Mononuclear cell (primary cell): ENCODE data around the gene SPATA17. TPM values are rescaled to one million over a fixed set of nuclear protein-coding genes. Genes with fewer than 3 reads are reported as not detected.

ENCODE experiments used
- H3K27me3 ChIP-seq: 2 replicates; pipeline ENCODE4 v1.6.0; 2011; ENCODE audit warnings: low read length, control low read depth; ENCODE audit not compliant: insufficient read depth
- H3K4me1 ChIP-seq: 2 replicates; pipeline ENCODE4 v1.5.1; 2011; ENCODE audit warnings: mild to moderate bottlenecking, low read length, control low read depth; ENCODE audit not compliant: insufficient read depth
- H3K4me3 ChIP-seq: 2 replicates; pipeline ENCODE4 v1.5.1; 2011; ENCODE audit warnings: mild to moderate bottlenecking, low read length, moderate library complexity
- H3K9me3 ChIP-seq: 2 replicates; pipeline ENCODE4 v1.5.1; 2011; ENCODE audit warnings: low read depth, mild to moderate bottlenecking, control low read depth, low read length
- total RNA-seq: library from RNA; depleted of rRNA; stranded (reverse); fragments of >200 nt; gene quantifications from one replicate; pipeline ENCODE4 v1.2.3, GENCODE V29; 2012

SPATA17 gene
- total RNA-seq, 1 donor = under 0.01 TPM

DNA sequence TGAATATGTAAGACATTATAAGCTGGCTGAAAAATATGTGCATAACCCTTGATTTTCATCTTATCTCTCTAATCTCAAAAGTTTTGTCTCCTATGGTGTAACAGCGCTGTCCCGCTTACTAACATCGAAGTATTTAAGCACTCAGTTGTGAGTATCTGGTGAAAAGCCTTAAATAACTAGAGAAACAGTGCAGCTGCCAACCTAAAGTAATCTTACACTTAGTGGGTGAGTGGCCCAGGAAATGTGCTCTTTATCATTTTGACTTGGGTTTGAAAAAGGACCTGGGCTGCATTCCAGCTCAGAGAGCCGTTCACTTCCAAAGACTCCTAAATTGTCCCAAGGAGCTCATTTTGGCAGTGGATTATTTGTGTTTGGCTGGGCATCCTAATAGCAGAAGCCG, 225.9 kb downstream of the SPATA17 start:
- H3K27me3 ChIP-seq = no peaks in the 10 kb centered on the region
- H3K4me3 ChIP-seq = no peak overlapping the region
- H3K4me1 ChIP-seq = no peaks in the 10 kb centered on the region
- H3K9me3 ChIP-seq = no peaks in the 10 kb centered on the region

DNA sequence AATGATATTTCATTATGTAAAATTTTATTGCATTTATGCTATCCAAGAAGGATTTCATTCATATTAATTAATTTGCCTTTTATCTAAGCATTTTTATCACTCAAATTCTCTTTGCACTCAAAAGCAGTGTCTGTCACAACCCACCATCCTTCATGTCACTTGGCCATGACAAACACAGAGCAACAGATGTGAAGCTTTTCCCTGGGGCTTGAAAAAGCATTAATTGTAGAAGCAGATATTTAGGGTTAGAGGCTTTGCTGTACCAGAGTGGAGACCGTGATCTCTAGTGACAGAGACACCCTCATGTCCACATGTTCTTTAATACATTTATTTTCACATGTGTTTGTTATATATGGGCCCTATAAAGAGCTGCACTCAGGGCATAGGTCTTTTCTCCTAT, 230.5 kb downstream of the SPATA17 start:
- no peaks in the 10 kb centered on the region for H3K4me1 ChIP-seq
- no peak overlapping the region for H3K4me3 ChIP-seq
- no peaks in the 10 kb centered on the region for H3K27me3 ChIP-seq
- H3K9me3 ChIP-seq = no peaks in the 10 kb centered on the region

GRCh38 chr1:217867446-217867995, 236.4 kb downstream of the SPATA17 start:
- Histone ChIP-seq H3K4me3 (no peak overlapping the region), H3K9me3 (no peaks in the 10 kb centered on the region), H3K4me1 (no peaks in the 10 kb centered on the region), H3K27me3 (no peaks in the 10 kb centered on the region)

- H3K27me3 ChIP-seq = no peaks in the 10 kb centered on the region
- H3K9me3 ChIP-seq = no peaks in the 10 kb centered on the region
These were observed 240.8 kb downstream of the SPATA17 start for GRCh38 chr1:217871955-217872354.

DNA sequence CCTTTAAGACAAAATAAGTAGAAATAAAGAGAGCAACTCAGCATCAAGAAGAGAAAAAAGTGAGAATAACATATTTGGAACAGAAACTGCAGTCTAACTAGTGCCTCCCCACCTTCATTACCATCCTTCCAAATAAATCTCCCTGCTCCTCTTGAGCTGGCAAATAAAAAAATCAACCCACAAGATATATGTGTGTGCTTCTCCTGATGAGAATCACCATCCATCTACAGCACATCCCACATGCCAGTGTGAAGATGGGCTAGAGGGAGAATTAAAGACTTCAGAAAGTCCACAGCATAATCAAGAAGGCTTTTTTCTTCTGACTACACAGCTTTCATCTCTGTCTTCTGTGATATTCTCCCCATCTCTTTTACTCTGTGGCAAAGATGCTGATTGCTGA, 244.1 kb downstream of the SPATA17 start:
- H3K4me3 ChIP-seq = no peak overlapping the region
- H3K9me3 ChIP-seq = no peaks in the 10 kb centered on the region
- H3K27me3 ChIP-seq = no peaks in the 10 kb centered on the region
- no peaks in the 10 kb centered on the region for H3K4me1 ChIP-seq

More at GRCh38 chr1:217871955-217872354, 240.8 kb downstream of the SPATA17 start:
- H3K4me3 ChIP-seq = no peak overlapping the region
- no peaks in the 10 kb centered on the region for H3K4me1 ChIP-seq

- Histone ChIP-seq H3K4me3 (no peak overlapping the region), H3K4me1 (no peaks in the 10 kb centered on the region), H3K9me3 (no peaks in the 10 kb centered on the region), H3K27me3 (no peaks in the 10 kb centered on the region)
These were observed 245.3 kb downstream of the SPATA17 start for GRCh38 chr1:217876401-217876800.

GRCh38 chr1:217876896-217877295, 245.8 kb downstream of the SPATA17 start:
- Histone ChIP-seq H3K4me1 (no peaks in the 10 kb centered on the region), H3K4me3 (no peak overlapping the region), H3K9me3 (no peaks in the 10 kb centered on the region), H3K27me3 (no peaks in the 10 kb centered on the region)

GRCh38 chr1:217881131-217881543, 250.0 kb downstream of the SPATA17 start:
- Histone ChIP-seq H3K4me1 (no peaks in the 10 kb centered on the region), H3K4me3 (no peak overlapping the region), H3K27me3 (no peaks in the 10 kb centered on the region), H3K9me3 (no peaks in the 10 kb centered on the region)

GRCh38 chr1:217881607-217882332, 250.6 kb downstream of the SPATA17 start:
- H3K4me1 ChIP-seq = no peaks in the 10 kb centered on the region
- H3K4me3 ChIP-seq = no peak overlapping the region
- no peaks in the 10 kb centered on the region for H3K9me3 ChIP-seq
- no peaks in the 10 kb centered on the region for H3K27me3 ChIP-seq

DNA sequence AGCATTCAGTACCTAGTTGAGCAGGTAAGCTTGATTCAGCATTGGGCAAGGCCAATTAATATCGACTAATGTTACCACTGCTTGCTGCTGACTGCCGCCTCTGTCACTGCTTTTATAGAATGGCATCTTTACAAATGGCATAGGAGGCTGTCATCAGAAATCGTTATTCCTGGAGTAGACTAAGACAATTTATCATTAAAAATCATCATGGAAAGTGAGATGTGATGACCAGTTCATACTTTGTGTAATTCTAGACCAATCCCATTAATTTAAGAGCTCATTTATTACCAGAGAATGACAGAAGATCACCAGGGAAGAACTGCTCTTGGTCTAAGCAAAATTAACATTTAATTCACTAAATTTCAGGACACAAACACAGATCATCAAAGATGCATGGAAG, 254.0 kb downstream of the SPATA17 start:
- Histone ChIP-seq H3K27me3 (no peaks in the 10 kb centered on the region), H3K4me1 (no peaks in the 10 kb centered on the region), H3K4me3 (no peak overlapping the region), H3K9me3 (no peaks in the 10 kb centered on the region)

GRCh38 chr1:217888328-217888727, 257.2 kb downstream of the SPATA17 start:
- H3K27me3 ChIP-seq = no peaks in the 10 kb centered on the region
- H3K4me1 ChIP-seq = no peaks in the 10 kb centered on the region
- H3K9me3 ChIP-seq = no peaks in the 10 kb centered on the region
- no peak overlapping the region for H3K4me3 ChIP-seq

DNA sequence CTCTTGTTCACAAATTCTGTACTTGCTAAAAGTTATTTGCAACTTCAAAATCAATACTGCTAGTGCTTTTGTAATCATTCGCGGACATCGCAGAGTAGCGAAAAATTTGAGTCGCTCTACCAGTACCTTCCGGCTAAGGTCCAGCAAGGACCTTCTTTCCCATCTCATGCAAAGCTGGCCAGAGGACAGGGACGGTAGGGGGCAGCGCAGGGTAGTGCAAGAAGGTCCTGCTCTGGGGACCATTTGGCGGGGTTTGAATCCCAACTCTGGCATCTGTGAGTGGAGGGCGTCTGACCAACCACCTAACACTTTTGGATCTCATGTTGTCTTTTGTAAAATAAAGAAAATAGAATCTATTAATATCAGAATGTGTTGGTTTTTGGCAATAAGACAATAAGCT, 258.3 kb downstream of the SPATA17 start:
- no peaks in the 10 kb centered on the region for H3K9me3 ChIP-seq
- no peaks in the 10 kb centered on the region for H3K4me1 ChIP-seq
- no peak overlapping the region for H3K4me3 ChIP-seq
- H3K27me3 ChIP-seq = no peaks in the 10 kb centered on the region

DNA sequence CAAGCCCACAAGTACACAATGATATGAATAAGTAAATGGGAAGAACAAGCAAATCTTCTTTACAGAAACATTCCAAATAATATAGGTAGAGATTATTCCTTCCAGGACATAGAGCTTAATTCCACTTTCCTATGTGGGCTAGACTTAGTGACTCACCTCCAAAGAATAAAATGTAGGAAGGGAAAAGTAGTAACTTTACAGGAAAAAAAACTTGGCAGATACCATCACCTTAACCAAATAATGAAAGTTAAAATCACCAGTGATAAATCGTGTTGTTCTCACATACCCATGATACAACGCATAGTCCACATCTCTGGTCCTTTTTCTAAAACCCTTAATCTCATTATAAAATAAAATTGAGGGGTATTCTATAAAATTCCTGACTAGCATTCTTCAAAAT, 260.8 kb downstream of the SPATA17 start:
- Histone ChIP-seq H3K4me3 (no peak overlapping the region), H3K4me1 (no peaks in the 10 kb centered on the region), H3K27me3 (no peaks in the 10 kb centered on the region), H3K9me3 (no peaks in the 10 kb centered on the region)

DNA sequence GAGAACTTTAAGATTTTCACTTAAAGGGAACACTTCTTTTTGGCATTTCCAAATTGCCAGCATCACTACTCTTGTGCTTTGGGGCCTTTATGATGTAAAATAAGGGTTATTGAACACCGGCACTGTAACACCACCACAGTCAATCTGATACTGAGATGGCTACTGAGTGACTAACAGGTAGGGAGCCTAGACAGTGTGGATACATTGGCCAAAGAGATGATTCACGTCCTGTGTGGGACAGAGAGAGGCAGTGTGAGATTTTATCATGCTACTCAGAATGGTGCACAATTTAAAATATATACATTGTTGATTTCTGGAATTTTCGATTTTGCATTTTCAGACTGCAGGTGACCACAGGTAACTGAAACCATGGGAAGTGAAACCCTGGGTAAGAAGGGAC, 261.6 kb downstream of the SPATA17 start:
- no peak overlapping the region for H3K4me3 ChIP-seq

GRCh38 chr1:217895841-217896240, 264.7 kb downstream of the SPATA17 start:
- H3K4me1 ChIP-seq = no peaks in the 10 kb centered on the region
- H3K9me3 ChIP-seq = no peaks in the 10 kb centered on the region
- no peak overlapping the region for H3K4me3 ChIP-seq
- no peaks in the 10 kb centered on the region for H3K27me3 ChIP-seq

More for the DNA sequence above, 261.6 kb downstream of the SPATA17 start:
- H3K9me3 ChIP-seq = no peaks in the 10 kb centered on the region
- H3K4me1 ChIP-seq = no peaks in the 10 kb centered on the region
- no peaks in the 10 kb centered on the region for H3K27me3 ChIP-seq

DNA sequence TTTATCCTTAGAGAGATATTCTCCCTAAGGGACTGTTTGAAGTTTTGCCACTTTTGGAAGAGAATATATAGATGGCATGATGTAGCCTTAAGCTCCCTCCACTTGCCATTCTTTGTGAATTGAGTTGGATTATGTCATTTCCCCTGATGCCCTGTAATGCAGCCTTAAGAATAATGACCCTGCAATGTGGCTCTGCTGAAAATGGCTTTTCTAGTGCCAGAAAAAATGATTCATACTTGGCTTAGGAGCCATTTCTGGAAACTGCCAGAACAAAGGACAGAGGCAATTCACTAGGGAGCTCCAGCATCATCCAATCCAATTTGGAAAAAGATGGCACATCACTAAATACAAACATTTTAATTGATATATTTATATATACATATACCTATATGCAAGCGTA, 265.3 kb downstream of the SPATA17 start:
- no peaks in the 10 kb centered on the region for H3K27me3 ChIP-seq
- no peak overlapping the region for H3K4me3 ChIP-seq
- H3K4me1 ChIP-seq = no peaks in the 10 kb centered on the region
- H3K9me3 ChIP-seq = no peaks in the 10 kb centered on the region
